HG03175 (cell line): ENCODE measurements around the gene POU2AF3.
"Not testable (repeated sequence)": the region's sequence is repeated elsewhere in the genome, so short reads cannot be mapped to it uniquely, and the experiment has no call there.

Experiments
- ATAC-seq: cut with Tn5 transposase; IDR thresholded peaks from one replicate; pipeline ENCODE4 v1.9.1; 2021; ENCODE audit warnings: mild to moderate bottlenecking, moderate library complexity; ENCODE audit not compliant: unreplicated experiment

The POU2AF3 gene

DNA sequence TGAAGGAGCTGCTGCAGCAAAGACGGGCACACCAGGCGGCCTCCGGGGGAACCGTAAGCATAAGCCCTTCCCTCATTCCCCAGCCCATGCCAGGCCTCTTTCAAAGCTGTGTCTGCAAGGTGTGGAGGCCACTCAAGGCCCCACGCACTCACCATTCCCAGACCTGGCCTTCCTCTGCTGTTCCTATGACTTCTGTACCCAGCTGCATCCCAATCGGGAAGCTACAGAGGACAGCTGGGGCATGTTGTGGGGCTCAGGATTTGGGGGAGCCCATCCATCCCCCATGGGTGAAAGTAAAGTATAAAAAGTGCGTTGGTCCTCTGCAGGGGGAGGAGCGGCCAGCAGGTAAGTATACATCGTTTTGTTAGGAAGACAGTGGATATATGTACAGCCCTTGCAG lies 2.2 kb downstream of the POU2AF3 start:
- no peak for ATAC-seq

DNA sequence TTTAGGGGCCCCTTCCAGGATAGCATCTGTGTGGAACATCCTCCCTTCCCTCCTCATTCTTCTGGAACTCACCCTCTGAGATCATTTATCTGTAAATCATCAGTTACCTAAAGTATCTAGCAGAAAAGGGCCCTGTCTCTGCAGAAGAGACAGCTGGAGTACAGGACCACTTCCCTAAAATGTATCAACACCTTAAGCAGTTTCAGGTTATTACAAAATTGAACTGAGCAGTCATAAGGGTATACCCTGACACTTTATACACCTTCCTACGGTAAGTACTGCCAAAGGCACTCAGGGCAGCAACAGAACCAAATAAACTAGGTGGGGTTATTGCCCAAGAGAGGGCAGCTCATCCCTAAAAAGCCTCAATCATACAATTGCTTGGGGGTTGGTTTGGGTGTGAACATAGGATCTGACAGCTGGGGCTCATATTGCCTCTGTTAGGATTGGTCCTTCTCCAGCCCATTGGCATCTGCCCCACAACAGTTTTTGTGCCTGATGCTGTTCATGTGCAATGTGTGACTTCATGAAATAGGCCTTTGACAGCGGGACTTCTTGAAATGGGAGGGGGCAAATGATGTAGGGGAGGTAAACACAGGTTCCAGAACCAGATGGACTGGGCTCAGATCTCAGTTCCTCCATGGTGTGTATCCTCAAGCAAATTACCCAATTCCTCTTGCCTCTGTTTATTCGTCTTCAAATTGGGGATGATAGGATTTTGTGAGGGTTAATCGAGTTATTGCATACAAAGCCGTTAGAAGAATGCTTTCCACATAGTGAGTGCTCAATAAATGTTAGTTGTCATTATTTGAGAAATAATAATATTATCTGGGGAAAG lies 2.9 kb downstream of the POU2AF3 start:
- no peak for ATAC-seq

DNA sequence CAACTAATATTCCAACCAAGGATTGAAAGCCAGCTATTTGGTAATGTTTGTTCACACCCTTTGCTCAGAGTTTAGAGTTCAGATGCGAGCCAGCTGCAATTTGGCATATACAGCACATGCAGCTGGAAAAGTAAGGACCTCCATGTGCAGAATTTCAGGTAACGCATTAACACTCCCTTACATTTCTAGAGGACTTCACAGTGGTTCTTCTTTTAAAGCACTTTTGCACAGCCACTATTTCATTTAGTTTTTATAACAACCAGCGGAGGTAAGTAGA lies 3.4 kb downstream of the POU2AF3 start:
- ATAC-seq: no peak

DNA sequence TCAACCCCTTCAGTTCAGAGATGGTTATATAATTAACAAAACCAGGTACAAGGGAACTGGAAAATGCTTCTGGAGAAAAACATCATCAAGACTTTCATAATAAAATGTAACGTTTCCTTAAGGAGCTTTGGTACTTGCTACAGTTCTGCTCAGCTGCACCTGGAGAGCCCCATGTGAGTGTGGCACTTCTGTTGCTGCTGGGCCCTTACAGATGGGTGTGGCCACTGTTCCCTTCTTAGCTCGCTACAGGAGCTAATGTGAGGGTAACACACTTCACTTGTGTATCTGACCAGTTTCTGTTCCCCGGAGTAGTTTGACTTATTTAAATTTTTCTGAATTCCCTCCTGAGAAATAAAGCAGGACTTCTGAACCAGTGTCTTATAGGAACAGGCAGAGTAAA lies 4.0 kb downstream of the POU2AF3 start:
- ATAC-seq: no peak

DNA sequence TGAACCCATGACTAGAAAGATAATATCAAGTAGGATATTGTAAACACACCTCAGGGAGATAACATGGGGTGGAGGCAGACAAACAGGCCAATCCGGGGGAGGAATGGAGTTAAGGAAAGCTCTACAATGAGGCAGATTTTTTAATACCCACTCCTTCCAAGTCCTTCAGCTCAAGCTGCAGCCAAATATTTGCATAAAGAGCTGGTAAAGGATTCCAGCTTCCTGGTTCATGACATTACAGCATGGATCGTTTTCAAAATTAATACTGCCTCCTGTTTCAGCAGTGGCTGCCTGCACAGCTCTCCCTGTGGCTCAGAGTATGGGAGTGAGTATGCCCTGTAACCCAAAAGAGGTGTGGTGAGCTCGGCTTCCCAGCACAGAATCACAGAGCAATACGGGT lies 5.1 kb downstream of the POU2AF3 start:
- no peak for ATAC-seq

DNA sequence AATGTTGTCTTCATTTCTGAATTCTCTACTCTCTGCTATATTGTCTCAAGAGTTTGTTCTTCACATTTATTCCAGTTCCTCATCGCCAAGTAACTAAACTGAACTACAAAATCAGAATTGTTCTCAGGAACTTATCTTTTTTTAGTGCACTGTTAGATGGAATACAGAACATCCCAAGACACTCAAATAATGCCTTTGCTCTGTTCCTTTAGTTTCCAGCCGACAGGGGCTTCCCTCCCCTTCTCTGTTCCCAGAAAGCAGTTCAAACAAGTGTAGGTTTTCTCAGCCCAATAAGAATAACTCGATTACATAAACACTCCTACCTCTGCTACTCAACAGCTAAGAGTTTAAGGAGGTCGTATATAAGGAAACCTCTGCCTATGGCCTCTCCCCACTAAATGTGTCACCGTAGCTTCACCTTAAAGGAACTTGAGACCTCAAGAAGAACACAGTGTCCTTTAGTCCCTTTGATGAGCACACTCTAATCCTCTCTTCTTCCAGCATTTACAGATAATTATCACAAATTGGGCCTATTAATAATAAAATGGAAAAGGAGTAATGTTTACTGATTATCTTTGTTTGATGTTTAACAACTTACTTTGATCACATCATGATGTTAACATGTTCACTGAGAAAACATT lies 6.9 kb downstream of the POU2AF3 start:
- ATAC-seq: no peak

DNA sequence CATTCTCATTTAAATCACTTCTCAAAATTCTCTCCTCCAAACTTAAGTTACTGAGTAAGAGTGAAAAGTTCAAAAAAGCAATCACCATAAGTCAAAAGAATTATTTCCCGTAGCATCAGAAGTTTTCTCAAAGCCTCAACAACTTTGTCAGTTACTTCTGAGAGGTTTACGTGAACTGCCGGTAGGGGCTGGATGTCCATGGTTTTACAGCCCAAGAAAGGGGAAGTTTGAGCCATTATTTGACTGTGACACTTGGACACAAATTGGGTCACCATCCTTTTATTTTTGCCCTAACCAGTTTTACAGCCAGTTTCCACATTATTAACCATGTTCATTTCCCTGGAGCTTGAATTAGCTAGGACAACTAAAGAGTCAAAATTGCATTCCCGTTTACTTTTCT lies 7.5 kb downstream of the POU2AF3 start:
- ATAC-seq: no peak

DNA sequence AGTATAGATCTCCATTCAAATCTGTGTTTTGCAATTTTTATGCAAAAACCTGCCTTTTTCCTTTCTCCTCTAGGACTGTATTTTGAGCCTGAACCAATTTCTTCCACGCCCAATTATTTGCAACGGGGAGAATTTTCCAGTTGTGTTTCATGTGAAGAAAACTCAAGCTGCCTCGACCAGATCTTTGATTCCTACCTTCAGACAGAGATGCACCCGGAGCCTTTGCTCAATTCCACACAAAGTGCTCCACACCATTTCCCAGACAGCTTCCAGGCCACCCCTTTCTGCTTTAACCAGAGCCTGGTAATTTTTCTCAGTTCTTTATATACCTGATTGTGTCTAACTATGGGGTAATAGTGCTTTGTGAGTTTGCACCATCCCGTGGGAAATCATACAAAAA lies 8.0 kb downstream of the POU2AF3 start:
- ATAC-seq: no peak

DNA sequence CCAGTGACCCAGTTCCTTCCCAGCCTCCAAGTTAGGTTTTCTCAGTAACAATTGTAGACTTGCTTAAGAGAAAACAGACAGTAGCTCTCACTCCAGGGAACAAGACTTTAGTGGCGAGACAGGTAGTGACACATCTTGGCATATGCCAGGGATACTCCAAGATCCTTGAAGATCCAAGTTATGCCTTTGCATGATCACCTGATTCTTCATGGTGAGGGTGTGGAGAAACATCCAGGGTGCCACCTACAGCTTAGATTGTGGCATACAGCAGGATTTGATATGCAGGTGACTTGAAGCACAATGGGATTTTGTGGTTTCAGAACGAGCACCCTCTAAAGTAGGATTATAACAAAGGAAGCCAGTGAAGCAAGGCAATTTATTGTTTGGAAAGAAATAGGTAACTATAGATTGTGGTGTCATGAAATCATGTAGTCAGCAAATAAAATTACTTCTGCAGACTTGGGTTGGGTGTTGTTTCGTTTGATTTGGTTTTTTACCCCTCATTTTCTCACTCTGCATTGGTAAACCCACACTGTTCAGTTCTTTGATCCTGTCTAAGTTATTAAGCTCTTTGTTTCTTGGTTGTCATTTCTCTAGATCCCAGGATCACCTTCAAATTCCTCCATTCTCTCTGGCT lies 9.2 kb downstream of the POU2AF3 start:
- no peak for ATAC-seq

DNA sequence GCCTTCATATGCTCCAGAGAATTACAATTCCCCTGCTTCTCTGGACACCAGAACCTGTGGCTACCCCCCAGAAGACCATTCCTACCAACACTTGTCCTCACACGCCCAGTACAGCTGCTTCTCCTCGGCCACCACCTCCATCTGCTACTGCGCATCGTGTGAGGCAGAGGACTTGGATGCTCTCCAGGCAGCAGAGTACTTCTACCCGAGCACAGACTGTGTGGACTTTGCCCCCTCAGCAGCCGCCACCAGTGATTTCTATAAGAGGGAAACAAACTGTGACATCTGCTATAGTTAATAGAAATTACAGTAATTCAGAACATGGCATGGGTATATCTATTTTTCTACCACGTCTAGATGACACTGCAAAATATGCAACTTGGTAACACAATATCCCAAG lies 9.8 kb downstream of the POU2AF3 start:
- no peak for ATAC-seq

DNA sequence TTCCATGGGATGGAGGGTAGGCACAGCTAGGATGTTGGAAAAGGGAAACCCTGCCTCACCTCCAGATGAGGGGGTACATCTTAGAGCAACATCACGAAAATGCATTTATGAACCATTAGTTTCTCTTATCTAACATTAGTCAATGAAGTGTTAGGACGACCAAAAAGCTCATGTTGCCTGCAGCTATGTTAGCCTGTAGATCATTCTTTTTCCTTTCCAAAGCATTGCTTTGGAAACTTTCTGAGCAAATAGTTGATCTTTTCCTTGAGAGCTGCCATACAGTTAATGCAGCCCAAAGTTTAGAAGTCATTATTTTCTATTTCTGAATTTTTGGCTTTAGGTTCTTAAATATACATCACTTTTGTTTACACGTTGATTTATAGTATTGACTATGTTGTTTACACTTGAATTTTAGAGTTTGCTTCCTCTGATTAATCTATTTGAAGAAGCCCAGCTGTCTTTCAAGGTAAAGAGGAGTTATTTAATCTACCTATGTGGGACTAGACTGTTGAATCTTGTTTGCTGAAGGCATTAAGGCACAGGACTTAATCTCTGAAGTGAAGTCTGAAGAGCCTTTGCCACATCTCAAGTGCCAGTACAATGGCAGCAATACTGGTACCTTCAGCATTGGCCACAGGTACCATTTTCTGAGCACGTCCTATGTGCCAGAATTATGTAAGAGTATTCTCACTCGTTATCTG lies 11.0 kb downstream of the POU2AF3 start:
- no peak for ATAC-seq

DNA sequence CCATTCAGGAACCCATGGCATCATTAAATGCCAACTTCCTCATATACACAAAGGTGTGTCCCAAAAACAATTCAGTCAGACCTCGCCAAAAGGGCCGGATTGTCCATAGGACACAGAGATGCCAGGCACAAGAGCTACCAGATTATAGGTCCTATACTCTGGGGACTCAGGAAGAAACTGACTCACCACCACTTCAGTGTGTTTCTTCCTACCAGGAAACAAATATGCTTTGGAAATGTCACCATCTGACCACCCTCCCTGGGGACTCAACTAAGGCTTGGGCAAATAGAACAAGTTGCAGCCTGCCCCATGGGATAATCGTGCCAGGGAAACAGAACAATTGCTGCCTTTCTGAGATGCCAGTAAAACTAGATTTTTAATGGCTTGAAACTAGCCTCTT lies 11.7 kb downstream of the POU2AF3 start:
- ATAC-seq: no peak

DNA sequence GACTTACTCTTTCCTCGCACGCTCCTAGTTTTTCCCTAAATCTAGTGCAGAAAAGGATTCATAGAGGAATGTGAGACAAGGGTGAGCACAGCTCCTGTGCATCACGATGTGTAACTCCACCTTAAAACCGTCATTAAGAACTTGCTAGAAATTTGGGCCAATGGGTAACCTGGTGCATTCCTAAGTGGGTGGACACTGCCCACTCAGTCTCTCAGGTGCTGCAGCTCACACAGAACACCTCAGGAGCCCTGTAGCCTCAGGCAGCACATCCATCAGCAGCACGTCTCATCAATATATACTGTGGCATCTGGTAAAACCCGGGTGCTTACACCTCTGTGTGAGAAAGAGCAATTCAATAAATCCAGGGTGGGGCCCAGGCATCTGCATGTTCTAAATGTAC lies 12.4 kb downstream of the POU2AF3 start:
- no peak for ATAC-seq

DNA sequence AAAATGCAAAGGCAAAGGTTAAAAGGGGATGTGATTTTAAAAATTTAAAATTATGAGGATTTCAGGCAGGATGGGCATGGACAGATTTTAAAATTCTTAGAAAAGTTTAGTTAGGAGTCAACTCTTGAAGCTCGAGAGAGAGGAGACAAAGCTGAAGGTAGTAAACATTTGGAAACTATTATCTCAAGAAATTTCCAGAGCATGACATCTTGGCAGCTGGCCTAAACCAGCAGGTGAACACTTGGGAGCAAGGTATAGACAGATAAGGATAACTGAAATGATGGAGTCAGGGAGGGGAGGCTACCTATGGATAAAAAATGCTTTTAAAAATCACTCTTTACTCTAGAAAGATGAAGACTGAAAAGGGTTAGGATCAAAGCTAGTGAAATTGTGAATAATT lies 13.7 kb downstream of the POU2AF3 start:
- no peak for ATAC-seq

DNA sequence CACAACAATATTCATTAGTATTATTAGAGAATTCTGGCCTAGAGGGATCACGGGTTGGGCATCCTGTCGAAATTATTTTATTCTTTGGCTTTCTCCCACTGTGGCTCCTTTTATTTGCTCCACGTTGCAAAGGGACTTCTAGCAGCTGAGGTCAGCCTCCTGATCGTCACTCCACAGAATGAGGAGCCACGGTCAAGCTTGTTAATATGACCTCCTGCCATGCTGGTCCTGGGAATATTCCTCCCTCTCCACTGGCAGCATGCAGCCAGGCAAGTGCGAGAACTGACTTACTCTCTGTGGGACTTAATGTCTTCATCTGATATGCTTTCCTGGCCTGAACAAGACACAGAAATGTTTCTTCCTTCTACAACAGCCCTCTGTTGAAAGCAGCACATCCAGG lies 20.9 kb downstream of the POU2AF3 start:
- ATAC-seq: no peak

DNA sequence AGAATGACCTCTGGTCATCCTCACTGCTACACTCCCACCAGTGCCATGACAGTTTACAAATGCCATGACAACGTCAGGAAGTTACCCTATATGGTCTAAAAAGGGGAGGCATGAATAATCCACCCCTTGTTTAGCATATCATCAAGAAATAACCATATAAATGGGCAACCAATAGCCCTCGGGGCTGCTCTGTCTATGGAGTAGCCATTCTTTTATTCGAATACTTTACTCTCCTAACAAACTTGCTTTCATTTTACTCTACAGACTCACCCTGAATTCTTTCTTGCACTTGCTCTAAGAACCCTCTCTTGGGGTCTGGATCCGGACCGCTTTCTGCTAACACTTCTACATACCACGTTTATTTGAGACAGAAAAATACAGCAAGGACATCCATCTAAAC lies 21.9 kb downstream of the POU2AF3 start:
- ATAC-seq: not testable (repeated sequence)

DNA sequence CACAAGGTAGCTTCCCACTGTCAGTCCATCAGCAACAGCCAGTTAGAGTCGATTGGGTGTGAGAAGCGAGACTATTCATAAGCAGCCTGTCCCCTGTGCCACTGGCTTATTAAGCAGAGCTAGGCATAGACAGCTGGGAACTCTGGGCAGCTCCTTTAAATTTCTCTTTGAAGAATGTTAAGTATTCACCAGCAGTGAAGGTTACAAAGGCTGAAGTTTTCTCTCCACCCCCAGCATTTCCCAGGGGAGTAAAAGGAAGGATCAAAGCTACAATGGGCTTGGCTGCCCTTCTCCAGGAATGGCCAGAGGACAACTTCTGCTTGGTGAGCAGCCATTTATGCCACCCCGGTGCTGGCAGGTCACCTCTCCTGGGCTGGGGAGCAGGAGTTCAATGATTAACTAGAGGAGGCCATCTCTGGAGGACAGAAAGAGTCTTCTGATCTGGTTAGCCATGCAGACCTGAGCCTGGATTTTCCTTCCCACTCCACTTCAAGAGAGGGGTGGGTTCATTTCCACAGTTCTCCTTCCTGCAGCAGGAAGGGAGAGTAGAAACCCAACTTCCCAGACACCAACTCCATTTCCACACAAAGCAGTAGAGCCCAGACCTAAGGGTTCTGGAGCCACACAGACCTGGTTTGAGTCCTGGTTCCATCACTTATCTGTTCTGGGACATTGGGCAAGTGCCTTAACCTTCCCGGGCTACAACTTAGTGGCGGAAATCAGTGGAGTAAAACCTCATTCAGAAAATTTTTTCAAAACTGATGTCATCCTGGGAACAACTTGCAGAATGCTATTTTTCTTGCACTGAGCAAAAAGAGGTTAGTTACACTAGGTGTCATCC lies 22.6 kb downstream of the POU2AF3 start:
- ATAC-seq: no peak

DNA sequence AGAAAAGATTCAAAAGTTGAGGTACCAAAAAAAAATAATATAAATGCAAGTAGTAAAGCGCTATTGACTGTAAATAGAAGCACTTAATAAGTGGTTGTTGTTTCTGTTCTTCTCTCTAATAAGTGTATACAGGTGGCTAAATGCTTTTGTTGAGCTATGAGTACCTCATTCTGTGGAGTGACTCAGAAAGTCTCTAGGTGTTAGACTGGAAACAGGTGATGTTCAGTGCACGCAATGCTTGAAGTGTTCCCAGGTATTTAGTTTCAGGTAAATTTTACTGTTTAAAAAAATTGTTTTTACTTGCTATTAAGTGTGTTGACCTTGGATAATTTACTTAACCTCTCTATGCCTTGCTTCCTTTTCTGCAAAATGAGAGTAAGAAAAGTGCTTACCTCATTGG lies 24.2 kb downstream of the POU2AF3 start:
- no peak for ATAC-seq

DNA sequence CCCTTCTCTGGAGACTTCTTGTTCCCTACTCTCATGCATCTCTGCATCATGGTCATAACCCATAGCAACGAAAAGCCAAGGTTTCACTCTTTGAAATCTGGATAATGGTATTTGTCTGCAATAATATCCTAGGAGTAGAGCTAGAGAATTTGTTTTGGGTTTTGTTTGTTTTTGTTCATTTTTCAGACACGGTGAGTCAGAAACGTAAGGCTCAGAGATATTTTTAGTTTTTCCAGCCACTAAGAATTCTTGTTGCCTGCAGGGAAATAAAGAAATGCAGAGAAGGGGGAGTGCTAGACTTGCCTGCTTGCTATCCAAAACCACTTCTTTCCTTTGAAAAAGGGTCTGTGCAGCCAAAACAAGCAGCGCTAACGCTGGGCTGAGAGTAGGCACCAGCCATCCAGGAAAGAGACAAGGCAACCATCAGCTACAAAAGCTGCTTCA lies 26.0 kb downstream of the POU2AF3 start:
- ATAC-seq: no peak

DNA sequence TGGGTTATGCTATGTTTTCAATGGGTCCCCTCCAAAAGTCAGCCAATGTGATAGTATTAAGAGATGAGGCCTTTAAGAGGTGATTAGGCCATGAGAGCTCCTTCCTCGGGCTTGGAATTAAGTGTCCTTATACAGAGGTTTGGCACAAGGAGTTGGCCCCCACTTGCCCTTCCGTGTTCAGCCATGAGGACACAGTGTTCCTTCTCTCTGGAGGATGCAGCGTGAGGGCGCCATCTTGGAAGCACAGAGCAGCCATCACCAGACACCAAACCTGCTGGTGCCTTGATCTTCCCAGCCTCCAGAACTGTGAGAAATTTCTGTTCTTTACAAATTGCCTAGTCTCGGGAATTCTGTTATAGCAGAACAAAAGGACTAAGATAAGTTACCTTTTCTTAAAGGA lies 26.9 kb downstream of the POU2AF3 start:
- ATAC-seq: no peak

DNA sequence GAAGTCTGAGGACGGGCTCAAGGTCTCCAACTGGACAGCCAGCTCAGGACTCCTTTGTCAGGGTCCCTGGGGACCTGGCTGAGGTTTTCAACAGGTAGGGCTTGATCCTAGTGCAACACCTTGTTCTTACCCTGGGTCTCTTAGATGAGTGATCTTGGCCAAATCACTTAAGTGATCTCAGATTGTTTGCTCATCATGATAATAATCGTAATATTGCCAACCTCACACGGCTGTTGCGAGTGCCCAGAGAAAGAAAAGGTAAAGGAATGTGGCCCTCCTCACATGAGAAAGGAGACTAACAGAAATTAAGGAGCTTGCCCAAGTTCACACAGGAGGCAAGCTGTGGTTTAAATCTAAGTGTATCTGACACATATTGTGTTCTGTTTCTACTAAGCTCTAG lies 28.5 kb downstream of the POU2AF3 start:
- ATAC-seq: no peak
